HepG2 (cell line): ENCODE measurements around the gene TOR2A. TPM values are rescaled to one million over a fixed set of nuclear protein-coding genes. Genes with fewer than 3 reads are reported as not detected.

Source experiments
- BRCA1 ChIP-seq: sonication (generic); formaldehyde crosslinking; IDR thresholded peaks from 2 replicates; pipeline ENCODE4 v1.4.0; 2020; ENCODE audit warnings: missing genetic modification reagents
- CTCF ChIP-seq: sonication (generic); formaldehyde crosslinking; IDR thresholded peaks from 2 replicates; pipeline ENCODE4 v1.5.0; 2020; ENCODE audit warnings: mild to moderate bottlenecking, missing genetic modification reagents, moderate library complexity
- ELF3 ChIP-seq: IDR thresholded peaks from 2 replicates; pipeline ENCODE4 v1.6.1; 2016; ENCODE audit warnings: missing genetic modification reagents, missing compliant biosample characterization
- GABPA ChIP-seq, 2 experiments: IDR thresholded peaks; 2 replicates each; pipeline ENCODE4 v1.6.1; 2011 to 2016; ENCODE audit warnings: low read depth in 2 of 2, low read length in 1 of 2, missing biosample characterization in 1 of 2, missing genetic modification characterization in 1 of 2
- HIVEP1 ChIP-seq: sonication (generic); formaldehyde crosslinking; IDR thresholded peaks from 2 replicates; pipeline ENCODE4 v1.4.0; 2020; ENCODE audit warnings: mild to moderate bottlenecking, missing genetic modification reagents
- HNF1B ChIP-seq: sonication (generic); formaldehyde crosslinking; IDR thresholded peaks from 2 replicates; pipeline ENCODE4 v1.5.1; 2020; ENCODE audit warnings: mild to moderate bottlenecking, moderate library complexity, missing genetic modification reagents
- HOXA5 ChIP-seq: sonication (generic); formaldehyde crosslinking; IDR thresholded peaks from 2 replicates; pipeline ENCODE4 v1.4.0; 2020; ENCODE audit warnings: missing genetic modification reagents
- IKZF4 ChIP-seq: sonication (generic); formaldehyde crosslinking; IDR thresholded peaks from 2 replicates; pipeline ENCODE4 v1.5.1; 2020; ENCODE audit warnings: borderline replicate concordance, mild to moderate bottlenecking, low read depth, missing genetic modification reagents; ENCODE audit errors: not compliant biosample characterization
- KDM5B ChIP-seq: sonication (generic); formaldehyde crosslinking; IDR thresholded peaks from 2 replicates; pipeline ENCODE4 v1.4.0; 2020; ENCODE audit warnings: missing genetic modification reagents, mild to moderate bottlenecking, borderline replicate concordance
- MAX ChIP-seq: IDR thresholded peaks from 2 replicates; pipeline ENCODE4 v1.6.1; 2012; ENCODE audit warnings: inconsistent platforms
- SAFB2 ChIP-seq: sonication (generic); formaldehyde crosslinking; IDR thresholded peaks from 2 replicates; pipeline ENCODE4 v1.5.1; 2020; ENCODE audit warnings: missing genetic modification reagents, low read depth, mild to moderate bottlenecking, borderline replicate concordance
- SOX6 ChIP-seq, 2 experiments: fragments of 450-650 bp in 1 of 2; sonication (generic) in 1 of 2; formaldehyde crosslinking in 1 of 2; IDR thresholded peaks; 2 replicates each; pipeline versions ENCODE4 v1.4.0 to v1.6.1; 2017 to 2020; ENCODE audit warnings: antibody characterized with exemption in 1 of 2, mild to moderate bottlenecking in 1 of 2, missing genetic modification reagents in 1 of 2
- ZNF333 ChIP-seq: sonication (generic); formaldehyde crosslinking; IDR thresholded peaks from 2 replicates; pipeline ENCODE4 v1.4.0; 2020; ENCODE audit warnings: mild to moderate bottlenecking, missing genetic modification reagents, borderline replicate concordance
- ZNF615 ChIP-seq: sonication (generic); formaldehyde crosslinking; IDR thresholded peaks from 2 replicates; pipeline ENCODE4 v1.5.0; 2020; ENCODE audit warnings: mild to moderate bottlenecking, missing genetic modification reagents, borderline replicate concordance
- ZNF7 ChIP-seq: IDR thresholded peaks from 2 replicates; pipeline ENCODE4 v1.6.1; 2016; ENCODE audit warnings: missing biosample characterization, missing genetic modification reagents
- ZSCAN20 ChIP-seq: sonication (generic); formaldehyde crosslinking; IDR thresholded peaks from 2 replicates; pipeline ENCODE4 v1.4.0; 2020; ENCODE audit warnings: missing genetic modification reagents, mild to moderate bottlenecking, borderline replicate concordance
- ZSCAN31 ChIP-seq: sonication (generic); formaldehyde crosslinking; IDR thresholded peaks from 2 replicates; pipeline ENCODE4 v1.5.0; 2020; ENCODE audit warnings: low read depth, mild to moderate bottlenecking, missing genetic modification reagents
- polyA plus RNA-seq, 8 experiments: library from polyadenylated mRNA; depleted of rRNA in 3 of 8; stranded (reverse) in 7 of 8; unstranded in 1 of 8; fragments of >200 nt; fragmentation: Illumina TruSeq in 4 of 8; extraction: Trizol in 4 of 8; gene quantifications; 2 replicates each; pipeline versions ENCODE4 v1.2.1 to v1.2.3, GENCODE V29; 2011 to 2016; ENCODE audit warnings: low read depth in 4 of 8, missing spikeins in 1 of 8, mixed read lengths in 1 of 8; ENCODE audit not compliant: insufficient read depth in 1 of 8
- total RNA-seq, 5 experiments: library from RNA; depleted of rRNA; stranded (reverse); fragments of >200 nt; fragmentation: Illumina TruSeq; extraction: Trizol; gene quantifications; 2 replicates each; pipeline ENCODE4 v1.2.3, GENCODE V29; 2016; ENCODE audit warnings: low read depth in 1 of 5
- TF ChIP-seq, protein P1 (sequence below): sonication (generic); IDR thresholded peaks from 2 replicates; pipeline ENCODE4 v1.6.1; 2016; ENCODE audit warnings: low read depth, borderline replicate concordance
- TF ChIP-seq, protein P2 (sequence below): sonication (generic); formaldehyde crosslinking; IDR thresholded peaks from 2 replicates; pipeline ENCODE4 v1.4.0; 2020; ENCODE audit warnings: missing genetic modification reagents

TOR2A gene
- total and polyA plus RNA-seq, 2 of the 13 experiments (the other 11 are each of a cell fraction or from before 2014, with no cell fraction given) = 3.5 to 7.2 TPM

DNA sequence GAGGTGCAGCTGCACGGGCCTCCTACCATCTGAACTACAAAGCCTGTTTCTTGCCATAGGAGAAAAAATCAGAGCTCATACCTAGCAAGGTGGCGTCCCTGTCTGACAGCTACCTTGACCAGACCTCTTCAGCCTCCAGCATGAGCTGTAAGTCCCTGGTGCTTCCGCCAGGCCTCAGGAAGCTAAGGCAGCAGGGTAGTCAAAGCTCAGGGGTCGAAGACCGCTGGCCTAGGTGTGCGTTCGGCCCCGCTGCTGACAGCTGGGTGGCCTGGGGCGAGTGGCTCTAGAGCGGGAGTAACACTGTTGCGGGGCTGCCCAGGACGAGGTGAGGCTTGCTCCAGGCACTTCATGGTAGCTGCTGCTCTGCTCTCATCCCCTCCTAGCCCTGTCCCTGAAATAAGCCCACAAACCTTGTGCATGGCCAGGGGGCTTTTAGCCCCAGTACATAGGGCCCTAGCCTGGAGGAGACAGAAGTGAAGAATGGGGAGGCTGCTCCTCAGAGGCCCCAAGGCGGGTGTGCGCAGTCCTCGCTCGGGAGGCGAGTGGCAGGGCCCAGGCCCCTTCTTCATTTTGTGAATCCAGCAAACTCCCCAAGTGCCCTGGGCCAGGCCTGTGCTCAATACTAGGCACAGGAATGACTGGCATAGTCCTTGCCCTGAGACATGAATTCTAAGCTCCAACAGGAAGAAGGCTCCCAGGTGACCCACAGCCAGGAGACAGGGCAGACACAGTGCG lies 5.4 kb downstream of the TOR2A start (continued):
- TF ChIP-seq CTCF = 0 out of 2 replicates have a peak, but pooled peaks have one; percentile 20
- TF ChIP-seq BRCA1 (CRISPR knock-in tag) = no peak
- TF ChIP-seq SOX6 (IDR thresholded peaks at IDR 0.05) = no peak
- peak; percentile 33; the same call in 1 of the 2 replicates for TF ChIP-seq SOX6 (CRISPR knock-in tag; IDR thresholded peaks at IDR 0.05)
- 0 out of 2 replicates have a peak, but pooled peaks have one; percentile 22 for TF ChIP-seq HNF1B
- 0 out of 2 replicates have a peak, but pooled peaks have one; percentile 46 for TF ChIP-seq ZSCAN20
- TF ChIP-seq MAX = peak; percentile 52; the same call in 1 of the 2 replicates
- no peak for TF ChIP-seq ZNF615 (CRISPR knock-in tag)
- 0 out of 2 replicates have a peak, but pooled peaks have one; percentile 41 for TF ChIP-seq ZNF333 (CRISPR knock-in tag)
- TF ChIP-seq, protein P1, sequence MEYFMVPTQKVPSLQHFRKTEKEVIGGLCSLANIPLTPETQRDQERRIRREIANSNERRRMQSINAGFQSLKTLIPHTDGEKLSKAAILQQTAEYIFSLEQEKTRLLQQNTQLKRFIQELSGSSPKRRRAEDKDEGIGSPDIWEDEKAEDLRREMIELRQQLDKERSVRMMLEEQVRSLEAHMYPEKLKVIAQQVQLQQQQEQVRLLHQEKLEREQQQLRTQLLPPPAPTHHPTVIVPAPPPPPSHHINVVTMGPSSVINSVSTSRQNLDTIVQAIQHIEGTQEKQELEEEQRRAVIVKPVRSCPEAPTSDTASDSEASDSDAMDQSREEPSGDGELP = peak; percentile 45; the same call in 1 of the 2 replicates
- TF ChIP-seq ELF3 (CRISPR knock-in tag) = 0 out of 2 replicates have a peak, but pooled peaks have one; percentile 38
- TF ChIP-seq GABPA (IDR thresholded peaks at IDR 0.05; ENCODE audit: low read depth, low read length) = no peak
- peak; percentile 26; the same call in 1 of the 2 replicates for TF ChIP-seq GABPA (CRISPR knock-in tag; IDR thresholded peaks at IDR 0.05; ENCODE audit: low read depth)
- no peak for TF ChIP-seq IKZF4 (CRISPR knock-in tag)
- peak; percentile 45; the same call in 1 of the 2 replicates for TF ChIP-seq HIVEP1 (CRISPR knock-in tag)
- no peak for TF ChIP-seq ZSCAN31 (CRISPR knock-in tag)
- peak; percentile 20; the same call in 1 of the 2 replicates for TF ChIP-seq KDM5B (CRISPR knock-in tag)
- TF ChIP-seq ZNF7 (CRISPR knock-in tag) = no peak
- no peak for TF ChIP-seq SAFB2 (CRISPR knock-in tag)
- TF ChIP-seq, protein P2, sequence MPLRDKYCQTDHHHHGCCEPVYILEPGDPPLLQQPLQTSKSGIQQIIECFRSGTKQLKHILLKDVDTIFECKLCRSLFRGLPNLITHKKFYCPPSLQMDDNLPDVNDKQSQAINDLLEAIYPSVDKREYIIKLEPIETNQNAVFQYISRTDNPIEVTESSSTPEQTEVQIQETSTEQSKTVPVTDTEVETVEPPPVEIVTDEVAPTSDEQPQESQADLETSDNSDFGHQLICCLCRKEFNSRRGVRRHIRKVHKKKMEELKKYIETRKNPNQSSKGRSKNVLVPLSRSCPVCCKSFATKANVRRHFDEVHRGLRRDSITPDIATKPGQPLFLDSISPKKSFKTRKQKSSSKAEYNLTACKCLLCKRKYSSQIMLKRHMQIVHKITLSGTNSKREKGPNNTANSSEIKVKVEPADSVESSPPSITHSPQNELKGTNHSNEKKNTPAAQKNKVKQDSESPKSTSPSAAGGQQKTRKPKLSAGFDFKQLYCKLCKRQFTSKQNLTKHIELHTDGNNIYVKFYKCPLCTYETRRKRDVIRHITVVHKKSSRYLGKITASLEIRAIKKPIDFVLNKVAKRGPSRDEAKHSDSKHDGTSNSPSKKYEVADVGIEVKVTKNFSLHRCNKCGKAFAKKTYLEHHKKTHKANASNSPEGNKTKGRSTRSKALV = no peak
- no peak for TF ChIP-seq HOXA5 (CRISPR knock-in tag)
